ENCODE measurements around the gene UPP2.

- TF ChIP-seq CTCF (IDR thresholded peaks at IDR 0.05) (no peak), POLR2A (IDR thresholded peaks at IDR 0.05) (no peak), POLR2AphosphoS5 (IDR thresholded peaks at IDR 0.05) (no peak)
Measured at GRCh38 chr2:158071018-158071417, 30.7 kb upstream of the UPP2 start.
